HG03135 (cell line): Measurements from ENCODE around the gene NEIL1.
"Not testable (repeated sequence)": the region's sequence is repeated elsewhere in the genome, so short reads cannot be mapped to it uniquely, and the experiment has no call there.

Source experiments
- ATAC-seq: cut with Tn5 transposase; IDR thresholded peaks from one replicate; pipeline ENCODE4 v1.9.1; 2021; ENCODE audit warnings: mild to moderate bottlenecking, moderate library complexity; ENCODE audit not compliant: unreplicated experiment

Gene NEIL1, protein sequence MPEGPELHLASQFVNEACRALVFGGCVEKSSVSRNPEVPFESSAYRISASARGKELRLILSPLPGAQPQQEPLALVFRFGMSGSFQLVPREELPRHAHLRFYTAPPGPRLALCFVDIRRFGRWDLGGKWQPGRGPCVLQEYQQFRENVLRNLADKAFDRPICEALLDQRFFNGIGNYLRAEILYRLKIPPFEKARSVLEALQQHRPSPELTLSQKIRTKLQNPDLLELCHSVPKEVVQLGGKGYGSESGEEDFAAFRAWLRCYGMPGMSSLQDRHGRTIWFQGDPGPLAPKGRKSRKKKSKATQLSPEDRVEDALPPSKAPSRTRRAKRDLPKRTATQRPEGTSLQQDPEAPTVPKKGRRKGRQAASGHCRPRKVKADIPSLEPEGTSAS

DNA sequence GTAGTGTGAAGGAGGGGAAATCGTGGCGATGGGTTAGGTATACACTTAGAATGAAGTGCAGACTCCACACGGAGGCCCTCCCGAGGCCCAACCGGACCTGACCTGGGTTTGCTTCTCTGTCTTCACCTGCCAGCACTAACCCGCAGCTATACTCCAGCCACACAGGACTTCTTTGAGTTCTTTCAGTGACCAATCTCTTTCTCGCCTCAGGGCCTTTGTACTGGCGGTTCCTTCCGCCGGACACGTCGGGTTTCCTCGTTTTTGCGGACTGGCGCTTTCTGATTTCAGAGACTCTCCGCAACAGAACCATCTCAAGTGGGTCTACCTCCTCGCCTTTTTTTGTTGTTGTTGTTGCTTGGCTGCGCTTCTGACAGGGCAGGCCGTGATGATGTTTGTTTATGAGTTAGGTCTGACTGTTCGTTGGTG is at the start of gene NEIL1:
Gene NEIL1 (plus strand): TSS at position 244 of the 426 bp plus-strand sequence. CDS start 1,867 bp downstream, outside the sequence.
- no peak for ATAC-seq

DNA sequence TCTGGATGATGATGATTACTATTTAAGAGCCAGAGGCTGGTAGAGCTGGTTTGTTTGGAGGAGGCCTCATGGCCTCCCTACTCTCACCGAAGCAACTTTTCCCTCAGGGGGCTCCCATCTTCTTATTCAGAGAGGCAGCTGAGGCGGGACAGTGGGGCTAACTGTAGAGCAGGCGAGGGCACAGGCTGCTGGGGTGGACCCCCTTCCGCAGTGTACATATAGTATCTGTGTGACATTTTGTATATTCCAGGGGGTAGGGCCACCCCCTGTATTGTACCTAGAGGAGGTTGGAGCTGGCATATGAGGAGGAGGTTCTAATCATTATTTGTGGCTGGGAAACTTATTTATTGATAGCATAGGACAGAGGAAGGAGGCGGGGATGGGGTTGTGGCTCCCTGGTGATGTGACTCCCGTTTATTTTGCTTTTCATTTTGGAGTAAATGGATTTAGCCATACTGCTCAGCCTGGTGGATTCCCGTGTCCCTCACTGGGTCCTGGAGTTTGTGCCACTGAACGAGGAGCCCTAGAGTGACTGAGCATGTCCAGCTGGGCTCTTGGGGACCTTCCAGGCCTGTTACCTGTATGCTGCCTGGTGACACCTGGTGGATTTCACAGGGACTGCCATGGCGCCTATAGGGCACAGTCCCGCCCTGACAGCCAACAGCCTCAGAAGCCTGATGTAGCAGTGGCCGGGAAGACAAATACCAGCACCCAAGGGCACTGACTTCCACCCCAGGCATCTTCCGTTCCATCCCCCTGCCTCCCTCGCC is 48.1 kb upstream of the NEIL1 start:
- ATAC-seq: not testable (repeated sequence)

DNA sequence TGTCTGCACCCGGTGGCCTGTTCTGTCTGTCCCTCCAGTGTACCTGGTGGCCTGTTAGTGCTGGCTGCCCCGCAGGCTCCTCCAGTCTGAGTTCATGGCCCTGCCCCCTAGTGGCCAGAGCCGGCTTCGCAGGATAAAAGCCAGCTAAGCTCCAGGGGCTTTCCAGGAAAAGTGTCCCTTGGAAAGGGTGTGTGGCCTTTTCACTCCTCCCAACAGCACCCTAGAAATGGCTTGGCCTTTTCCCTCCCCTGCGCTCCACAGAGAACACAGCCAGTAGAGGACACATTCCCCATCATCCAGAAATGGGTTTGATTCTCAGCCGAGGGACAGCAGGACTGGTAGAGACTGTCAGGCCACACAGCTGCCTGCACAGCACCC is 47.5 kb upstream of the NEIL1 start:
- not testable (repeated sequence) for ATAC-seq

DNA sequence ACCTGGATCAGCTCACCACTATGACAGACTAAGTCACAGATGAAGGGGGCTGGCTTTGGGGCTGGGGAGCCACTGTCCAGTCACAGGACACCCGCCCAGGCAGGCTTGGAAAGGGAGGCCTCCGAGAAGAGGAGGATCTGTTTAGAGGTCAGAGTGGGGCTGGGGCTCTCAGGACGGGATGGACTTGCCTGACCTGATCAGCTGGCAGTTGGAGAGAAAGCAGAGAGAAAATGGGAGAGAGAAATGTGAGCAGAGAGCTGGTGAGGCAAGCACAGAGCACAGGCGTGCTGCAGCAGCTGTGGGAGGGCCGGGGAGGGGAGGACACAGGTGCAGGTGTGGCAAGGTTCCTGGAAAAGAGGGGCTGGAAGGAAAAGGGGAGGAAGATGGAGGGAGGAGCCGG is 46.8 kb upstream of the NEIL1 start:
- ATAC-seq: not testable (repeated sequence)

DNA sequence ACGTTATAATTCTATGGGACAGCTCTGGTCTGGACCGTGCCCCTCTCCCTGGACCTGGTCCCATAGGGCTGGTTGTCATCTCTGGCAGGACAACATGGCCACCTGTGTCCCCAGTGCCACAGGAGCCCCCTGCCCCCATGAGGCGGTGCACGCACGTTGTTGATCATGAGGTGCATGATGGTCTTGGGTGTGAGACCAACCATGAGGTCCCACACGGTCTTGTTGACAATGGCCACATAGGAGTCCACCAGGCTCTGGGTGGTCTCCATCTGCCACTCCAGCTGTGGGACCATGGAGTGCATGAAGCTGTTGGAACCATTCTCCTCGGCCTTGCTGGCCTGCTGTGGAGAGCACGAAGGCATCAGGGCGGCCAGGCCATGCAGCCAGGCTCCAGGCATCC is 44.5 kb upstream of the NEIL1 start:
- ATAC-seq: no peak

DNA sequence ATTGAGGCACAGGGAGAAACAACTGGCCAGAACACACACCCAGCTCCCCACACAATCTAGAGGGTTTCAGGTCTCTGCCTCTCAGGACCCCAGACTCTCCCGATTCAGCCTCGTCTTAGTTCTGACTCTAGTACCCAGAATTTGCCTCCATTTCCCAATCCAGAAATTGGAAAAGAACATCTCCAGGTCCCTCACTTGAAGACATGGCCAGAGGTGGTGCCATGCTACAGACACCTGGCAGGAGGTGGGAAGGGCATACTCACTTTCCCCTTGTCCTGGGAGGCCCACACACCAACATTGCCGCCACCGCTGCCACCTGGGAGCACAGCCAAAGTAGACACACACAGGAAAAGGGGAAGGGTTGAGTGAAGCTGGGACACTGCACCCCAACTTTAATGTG is 44.1 kb upstream of the NEIL1 start:
- not testable (repeated sequence) for ATAC-seq

DNA sequence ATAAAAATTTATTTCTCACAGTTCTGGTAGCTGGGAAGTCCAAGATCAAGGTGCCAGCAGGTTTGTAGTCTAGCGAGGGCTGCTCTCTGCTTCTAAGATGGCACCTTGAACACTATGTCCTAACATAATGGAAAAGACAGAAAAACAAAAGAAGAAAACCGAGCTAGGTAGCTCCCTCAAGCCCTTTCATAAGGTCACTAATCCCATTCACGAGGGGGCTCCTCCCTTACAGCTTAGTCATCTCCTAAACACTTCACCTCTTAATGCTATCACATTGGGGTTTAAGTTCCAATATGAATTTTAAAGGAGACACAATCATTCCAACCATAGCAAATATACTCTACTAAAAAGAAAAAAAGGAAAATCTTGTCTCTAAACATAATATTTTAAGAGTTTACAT is 40.7 kb upstream of the NEIL1 start:
- ATAC-seq: no peak

DNA sequence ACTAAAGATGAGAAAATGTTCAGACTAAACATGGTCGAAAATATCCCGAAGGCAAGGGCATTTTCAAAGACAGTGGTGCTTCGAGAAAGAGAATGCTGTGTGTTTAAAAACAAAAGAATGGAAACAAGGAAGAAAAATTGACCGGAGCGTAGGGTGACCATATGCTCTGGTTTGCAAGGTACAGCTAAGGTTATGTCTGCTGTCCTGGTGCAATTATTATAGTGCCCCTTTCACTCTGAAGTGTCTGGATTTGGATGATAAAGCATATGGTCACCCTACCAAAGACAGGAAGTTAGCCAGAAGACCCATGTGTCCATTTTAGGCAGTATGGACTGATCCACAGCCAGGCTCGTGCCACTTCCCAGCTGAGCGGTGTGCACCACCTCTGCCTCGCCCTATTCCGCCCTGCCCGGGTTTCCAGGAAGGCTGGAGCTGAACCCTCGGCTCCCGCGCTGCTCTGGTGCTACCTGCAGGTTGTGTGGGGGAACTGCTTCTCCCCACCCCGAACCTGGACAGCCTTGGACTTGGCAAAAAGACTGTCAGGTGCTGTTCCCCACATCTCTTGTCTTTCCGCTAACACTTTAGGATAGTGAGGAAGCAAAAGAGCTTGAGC is 39.0 kb upstream of the NEIL1 start:
- no peak for ATAC-seq

DNA sequence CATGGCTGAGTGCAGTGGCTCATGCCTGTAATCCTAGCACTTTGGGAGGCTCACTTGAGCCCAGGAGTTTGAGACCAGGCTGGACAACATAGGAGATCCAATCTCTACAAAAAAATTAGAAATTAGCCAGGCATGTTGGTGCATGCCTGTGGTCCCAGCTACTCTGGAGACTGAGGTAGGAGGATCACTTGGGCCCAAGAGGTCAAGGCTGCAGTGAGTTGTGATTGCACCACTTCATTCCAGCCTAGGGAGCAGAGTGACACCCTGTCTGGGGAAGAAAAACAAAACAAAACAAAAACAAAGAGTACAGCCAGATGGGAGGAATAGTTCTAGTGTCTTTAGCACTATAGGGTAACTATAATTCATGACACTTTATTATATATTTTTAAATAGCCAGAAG is 37.1 kb upstream of the NEIL1 start:
- ATAC-seq: no peak

DNA sequence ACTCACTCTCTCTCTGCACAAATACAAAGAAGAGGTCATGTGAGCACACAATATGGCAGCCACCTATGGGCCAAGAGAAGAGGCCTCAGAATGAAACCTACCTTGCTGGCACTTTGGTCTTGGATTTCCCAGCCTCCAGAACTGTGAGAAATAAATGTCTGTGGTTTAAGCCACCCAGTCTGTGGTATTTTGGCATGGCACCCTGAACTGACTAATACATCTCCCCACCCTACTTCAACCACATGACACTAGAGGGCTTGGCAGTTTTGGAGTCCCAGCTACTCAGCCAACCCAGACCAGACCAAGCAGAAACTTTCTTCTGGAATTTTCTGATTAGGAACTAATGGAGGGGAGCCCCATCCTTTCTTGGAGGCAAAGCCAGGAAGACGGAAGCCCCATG is 34.3 kb upstream of the NEIL1 start:
- ATAC-seq: not testable (repeated sequence)

DNA sequence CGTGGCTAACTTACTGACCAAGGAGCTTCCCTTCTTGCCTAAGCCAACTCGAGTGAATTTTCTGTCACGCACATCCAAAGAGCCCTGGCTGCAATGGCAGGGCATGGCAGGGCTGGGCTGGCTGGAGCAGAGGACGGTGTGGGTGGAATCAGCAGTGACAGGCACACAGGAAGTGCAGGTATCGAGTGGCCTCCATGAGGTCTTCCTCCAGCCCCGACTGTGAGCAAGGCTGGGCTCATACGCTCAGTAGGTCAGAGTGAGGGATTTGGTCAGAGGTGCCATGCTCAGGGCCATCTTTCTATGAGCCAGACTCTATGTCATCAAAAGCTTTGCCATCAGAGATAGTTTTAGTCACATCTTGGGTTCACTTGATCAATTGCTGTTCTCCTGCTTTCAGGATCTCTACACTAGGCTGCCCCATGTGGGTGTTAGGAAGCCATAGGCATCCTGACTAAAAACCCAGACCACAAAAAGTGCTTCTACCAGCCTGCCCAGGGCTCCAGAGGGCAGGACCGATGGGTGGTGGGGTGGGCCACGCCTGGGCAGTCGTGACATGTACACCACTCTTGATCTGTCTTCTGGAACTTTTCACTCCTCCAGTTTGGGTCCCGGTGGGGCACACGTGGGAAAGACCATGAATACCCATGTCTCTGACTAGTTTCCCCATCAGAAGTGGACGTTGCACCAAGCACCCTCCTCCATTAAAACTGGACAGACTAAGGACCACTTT is 33.6 kb upstream of the NEIL1 start:
- ATAC-seq: no peak

DNA sequence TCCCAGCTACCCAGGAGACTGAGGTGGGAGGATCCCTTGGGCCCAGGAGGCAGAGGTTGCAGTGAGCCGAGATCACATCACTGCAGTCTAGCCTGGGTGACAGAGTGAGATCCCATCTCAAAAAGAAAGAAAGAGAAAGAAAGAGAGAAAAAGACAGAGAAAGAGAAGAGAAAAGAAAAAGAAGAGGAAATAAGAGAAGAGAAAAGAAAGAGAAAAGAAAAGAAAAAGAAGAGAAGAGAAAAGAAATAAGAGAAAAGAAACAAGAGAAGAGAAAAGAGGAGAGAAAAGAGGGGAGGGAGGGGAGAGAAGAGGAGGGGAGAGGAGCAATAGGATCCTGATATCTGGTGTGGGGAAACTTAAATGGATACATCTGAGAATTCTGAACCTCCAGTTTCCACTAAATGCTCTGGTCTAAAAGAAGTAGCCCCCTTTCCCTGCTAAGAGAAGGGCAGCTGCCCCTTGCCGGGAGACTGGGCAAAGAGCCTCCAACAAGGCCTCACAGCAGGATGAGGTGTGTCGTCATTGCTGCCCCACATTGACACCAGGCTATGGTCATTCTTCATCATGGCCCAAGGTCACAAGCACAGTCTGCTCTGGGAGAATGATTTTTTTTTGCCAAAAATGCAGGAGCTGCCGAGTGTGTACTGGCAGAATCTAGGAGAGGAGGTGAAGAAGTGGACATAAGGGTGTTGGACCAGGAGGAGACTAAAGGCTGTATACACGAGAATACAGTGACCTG is 32.1 kb upstream of the NEIL1 start:
- no peak for ATAC-seq

DNA sequence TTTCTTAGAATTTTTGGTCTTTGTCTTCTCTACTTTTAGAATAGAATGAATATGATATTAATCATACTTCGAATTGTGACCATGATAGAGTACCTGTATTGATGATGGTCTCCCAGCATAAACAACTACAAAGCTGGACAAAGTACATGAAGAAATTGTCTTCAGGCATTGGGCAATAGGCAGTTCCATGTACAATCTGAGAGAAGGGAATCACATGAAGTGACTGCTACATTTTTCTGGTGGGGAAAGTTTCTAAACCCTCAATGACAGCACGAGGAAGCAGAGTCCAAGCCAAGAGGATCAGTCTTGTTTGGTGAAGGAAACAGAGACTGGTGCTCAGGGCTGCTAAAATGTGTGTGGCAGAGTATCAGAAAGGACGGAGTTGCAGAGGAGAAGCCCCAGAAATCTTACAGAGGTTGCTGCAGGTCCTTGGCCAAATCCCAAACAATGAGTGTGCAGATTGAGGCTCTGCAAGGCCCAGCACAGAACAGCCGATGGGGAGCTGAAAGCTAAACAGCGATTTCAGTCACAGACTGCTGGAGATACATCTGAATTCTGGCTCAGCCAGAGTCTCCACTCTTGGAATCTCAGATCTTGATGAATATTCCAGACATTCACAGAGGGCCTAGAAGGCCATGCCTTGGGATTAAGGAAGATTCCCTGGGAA is 27.5 kb upstream of the NEIL1 start:
- ATAC-seq: not testable (repeated sequence)

DNA sequence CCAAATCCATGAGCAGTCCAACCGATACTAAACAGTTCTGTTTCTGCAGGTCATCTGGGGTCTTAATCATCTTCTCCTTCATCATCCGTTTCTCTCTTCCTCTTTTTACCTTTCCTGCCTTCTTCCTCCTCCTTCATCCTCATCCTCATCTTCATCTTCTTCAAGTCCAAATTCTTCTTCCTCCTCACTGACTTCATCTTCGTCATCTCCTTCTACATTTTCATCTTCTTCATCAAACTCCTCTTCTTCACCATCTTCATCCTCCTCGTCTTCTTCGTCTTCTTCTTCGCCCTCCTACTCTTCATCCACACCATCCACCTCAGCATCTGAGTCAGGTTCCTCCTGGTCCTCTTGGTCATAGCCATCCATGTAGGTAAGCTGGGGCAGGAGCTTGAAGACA is 25.1 kb upstream of the NEIL1 start:
- ATAC-seq: no peak

DNA sequence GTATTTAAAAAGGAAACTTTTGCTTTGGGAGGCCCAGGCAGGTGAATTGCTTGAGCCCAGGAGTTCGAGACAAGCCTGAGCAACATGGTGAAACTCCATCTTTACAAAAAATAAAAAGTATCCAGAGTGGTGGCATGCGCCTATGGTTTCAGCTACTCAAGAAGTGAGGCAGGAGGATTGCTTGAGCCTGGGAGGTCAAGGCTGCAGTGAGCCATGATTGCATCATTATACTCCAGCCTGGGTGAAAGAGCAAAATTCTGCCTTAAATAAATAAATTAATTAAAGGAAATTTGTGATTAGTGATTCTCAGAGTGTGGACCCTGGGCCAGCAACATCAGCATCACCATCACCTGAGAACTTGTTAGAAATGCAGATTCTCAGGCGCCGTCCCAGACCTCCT is 20.9 kb upstream of the NEIL1 start:
- ATAC-seq: no peak

DNA sequence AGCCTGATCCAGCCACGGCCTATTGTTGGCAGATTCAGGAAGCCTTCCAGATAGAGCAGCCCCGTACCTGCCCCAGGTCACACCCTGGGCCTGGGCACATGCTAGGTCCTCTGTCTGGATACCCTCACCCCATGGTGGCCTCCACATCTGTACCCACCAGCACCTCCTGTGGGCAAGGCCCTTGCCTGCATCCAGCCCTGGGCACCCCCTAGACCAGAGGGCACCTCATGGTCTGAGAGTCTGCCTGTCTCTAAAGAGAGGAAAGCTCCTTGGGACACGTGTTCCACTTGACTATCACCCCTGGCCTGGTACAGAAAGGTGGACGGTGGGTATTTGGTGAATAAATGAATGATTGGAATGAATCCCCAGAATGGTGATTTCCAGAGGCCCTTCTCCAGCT is 19.8 kb upstream of the NEIL1 start:
- no peak for ATAC-seq

DNA sequence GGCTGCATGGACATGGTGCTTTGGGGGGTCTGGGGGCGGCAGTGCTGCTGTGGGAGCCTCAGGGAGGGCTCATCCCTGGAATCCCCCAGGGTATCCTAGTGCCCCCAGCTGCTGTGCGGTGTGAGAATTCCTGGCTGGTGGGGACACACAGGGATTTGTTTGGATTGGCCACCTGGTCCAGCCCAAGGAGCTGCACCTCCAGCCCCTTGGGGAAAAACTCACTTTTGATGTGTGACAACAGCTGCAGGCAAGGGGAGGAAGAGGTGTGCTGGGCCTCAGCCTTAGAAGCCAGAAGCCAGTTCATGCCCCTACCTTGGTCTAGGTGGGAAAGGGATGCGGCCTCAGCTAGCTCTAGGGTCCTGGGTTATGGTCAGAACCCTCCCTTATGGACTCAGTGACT is 19.3 kb upstream of the NEIL1 start:
- ATAC-seq: no peak

DNA sequence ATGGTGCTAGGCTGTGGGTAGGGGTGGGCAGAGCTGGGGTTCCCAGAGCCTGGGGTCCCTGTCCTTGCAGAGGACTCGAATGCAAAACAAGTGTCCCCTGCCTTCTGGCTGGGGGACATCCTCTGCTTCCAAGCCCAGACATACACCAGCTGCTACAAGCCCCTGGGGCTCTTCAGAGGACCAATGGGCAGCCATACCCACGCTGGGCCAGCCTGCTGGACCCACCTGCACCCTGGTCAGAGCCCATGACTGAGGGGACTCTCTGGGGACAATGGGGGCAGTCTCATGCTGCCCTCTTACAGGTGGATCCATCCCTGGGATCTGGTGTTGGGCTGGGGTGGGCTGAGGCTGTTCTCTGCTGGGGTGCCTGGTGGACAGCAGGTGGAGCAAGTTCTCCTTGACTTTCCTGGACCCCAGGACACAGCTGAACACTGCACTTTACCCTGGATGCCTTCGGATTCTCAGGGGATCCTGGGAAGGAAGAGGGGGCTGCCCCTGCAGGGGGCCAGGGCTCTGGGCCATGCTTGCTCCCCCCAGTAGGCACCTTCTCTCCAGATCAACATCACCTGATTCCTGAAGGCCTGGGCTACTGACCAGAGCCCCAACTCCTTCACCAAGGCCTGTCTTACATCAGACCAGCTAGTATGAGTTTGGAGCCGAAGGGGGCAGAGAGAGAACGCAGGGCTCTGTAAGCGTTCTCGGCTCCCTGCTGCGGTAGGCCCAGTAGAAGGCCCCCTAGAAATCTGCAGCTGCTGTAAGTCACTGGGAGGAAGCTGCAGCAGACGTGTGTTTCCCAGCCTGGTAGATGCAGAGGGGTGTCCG is 18.1 kb upstream of the NEIL1 start:
- no peak for ATAC-seq

DNA sequence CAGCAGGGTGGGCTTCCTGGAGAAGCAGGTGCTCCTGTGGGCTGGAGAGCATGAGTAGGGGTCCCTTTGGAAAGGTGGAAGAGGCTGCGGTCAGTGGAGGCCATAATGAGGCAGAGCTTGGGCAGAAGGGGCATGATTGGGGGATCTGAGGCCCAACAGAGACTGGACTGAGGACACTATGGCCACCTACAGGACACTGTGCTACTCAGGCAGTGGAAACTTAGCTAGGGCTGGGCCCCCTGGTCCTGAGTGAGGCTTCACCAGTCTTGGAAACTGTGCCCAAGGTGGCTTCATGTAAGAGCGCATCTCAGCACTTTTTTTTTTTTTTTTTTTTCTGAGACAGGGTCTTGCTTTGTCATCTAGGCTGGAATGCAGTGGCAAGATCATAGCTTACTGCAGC is 17.3 kb upstream of the NEIL1 start:
- no peak for ATAC-seq
